Measurements from ENCODE around the gene CNDP2.

The CNDP2 gene

GRCh38 chr18:74510770-74511095 is 14.6 kb downstream of the CNDP2 start:
- no peak for DNase-seq (ENCODE audit: low read depth)
- TF ChIP-seq CTCF (IDR thresholded peaks at IDR 0.05; ENCODE audit: insufficient read depth, low read depth, low read length, missing control alignments): no peak
- H3K4me3 ChIP-seq (ENCODE audit: low read depth, low read length): no peak overlapping the region

- DNase-seq (ENCODE audit: low read depth): no peak
These were observed 15.7 kb downstream of the CNDP2 start for GRCh38 chr18:74511823-74512222.

GRCh38 chr18:74512321-74513053 is 16.3 kb downstream of the CNDP2 start:
- no peak overlapping the region for H3K4me3 ChIP-seq (ENCODE audit: low read depth, low read length)
- no peak for TF ChIP-seq CTCF (IDR thresholded peaks at IDR 0.05; ENCODE audit: insufficient read depth, low read depth, low read length, missing control alignments)
- no peak for DNase-seq (ENCODE audit: low read depth)

More at GRCh38 chr18:74511823-74512222, 15.7 kb downstream of the CNDP2 start:
- no peak overlapping the region for H3K4me3 ChIP-seq (ENCODE audit: low read depth, low read length)
- no peak for TF ChIP-seq CTCF (IDR thresholded peaks at IDR 0.05; ENCODE audit: insufficient read depth, low read depth, low read length, missing control alignments)

- TF ChIP-seq CTCF (IDR thresholded peaks at IDR 0.05; ENCODE audit: insufficient read depth, low read depth, low read length, missing control alignments): no peak
- DNase-seq (ENCODE audit: low read depth): no peak
These were observed 17.2 kb downstream of the CNDP2 start for GRCh38 chr18:74513149-74513882.

GRCh38 chr18:74513883-74514205 is 17.7 kb downstream of the CNDP2 start:
- DNase-seq (ENCODE audit: low read depth): no peak
- no peak overlapping the region for H3K4me3 ChIP-seq (ENCODE audit: low read depth, low read length)
- no peak for TF ChIP-seq CTCF (IDR thresholded peaks at IDR 0.05; ENCODE audit: insufficient read depth, low read depth, low read length, missing control alignments)

More at GRCh38 chr18:74513149-74513882, 17.2 kb downstream of the CNDP2 start:
- no peak overlapping the region for H3K4me3 ChIP-seq (ENCODE audit: low read depth, low read length)

- no peak for DNase-seq (ENCODE audit: low read depth)
- no peak for TF ChIP-seq CTCF (IDR thresholded peaks at IDR 0.05; ENCODE audit: insufficient read depth, low read depth, low read length, missing control alignments)
- H3K4me3 ChIP-seq (ENCODE audit: low read depth, low read length): no peak overlapping the region
These were observed 18.8 kb downstream of the CNDP2 start for GRCh38 chr18:74514860-74515495.
